GM12891 (cell line): ENCODE results near the gene UQCRC1.

Experiments
- POLR2A ChIP-seq: IDR thresholded peaks from 2 replicates; pipeline ENCODE4 v1.6.1; 2011; ENCODE audit warnings: low read depth, low read length, control low read depth
- POLR2AphosphoS5 ChIP-seq: IDR thresholded peaks from 2 replicates; pipeline ENCODE4 v1.6.1; 2011; ENCODE audit warnings: low read depth, low read length, control low read depth
- TAF1 ChIP-seq: IDR thresholded peaks from 2 replicates; pipeline ENCODE4 v1.6.1; 2011; ENCODE audit warnings: low read depth, low read length, control low read depth

- TF ChIP-seq POLR2AphosphoS5 (no peak), POLR2A (no peak), TAF1 (no peak)
Measured at GRCh38 chr3:48629894-48630293, 20.4 kb upstream of the UQCRC1 start.
